Measurements from ENCODE around the gene SPR. TPM values are rescaled to one million over a fixed set of nuclear protein-coding genes. Genes with fewer than 3 reads are reported as not detected.

The SPR gene
- total RNA-seq, 3 donors from 2014 or later (not counting 1 experiment from before 2014, with no cell fraction given), result 0.16 to 1.7 (median 0.34) TPM

DNA sequence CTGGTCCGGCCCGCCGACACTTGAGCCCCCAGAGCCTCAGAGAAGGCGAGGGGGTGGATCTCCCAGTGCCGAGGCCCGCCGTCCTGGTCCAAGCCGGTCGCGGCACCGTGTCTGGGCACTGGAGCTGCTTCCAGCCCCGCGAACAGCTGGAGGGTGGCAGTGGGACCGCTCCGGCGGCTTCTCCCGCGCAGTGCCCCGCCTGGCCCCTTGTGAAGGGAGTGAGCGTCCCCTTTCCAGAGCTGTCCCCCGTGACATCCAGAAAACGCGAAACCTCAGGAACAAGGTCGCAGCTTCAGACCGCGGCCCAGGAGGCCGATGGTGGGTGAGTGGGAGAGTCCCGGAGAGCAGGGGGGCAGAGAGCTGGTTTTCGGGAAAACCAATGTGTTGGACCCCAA lies 29.5 kb downstream of the SPR start:
- TF ChIP-seq CTCF (IDR thresholded peaks at IDR 0.05), result no peak
- H3K4me1 ChIP-seq (ENCODE audit: control insufficient read depth, insufficient read depth, low read length), result peaks cover 46% of the 10 kb centered on the region
- no peaks in the 10 kb centered on the region for H3K36me3 ChIP-seq (ENCODE audit: control insufficient read depth, insufficient read depth, low read length)
- 3% methylated on average over 29 of the region's 29 CpGs for WGBS (ENCODE audit: insufficient coverage)
- Mint-ChIP-seq H3K9me3 (no peaks in the 10 kb centered on the region), H3K4me3 (peak overlapping the region; percentile 86), H3K4me1 (peaks cover 6 to 47% of the 10 kb centered on the region in 2 donors), H3K27me3 (ENCODE audit: low read depth in 2 of 2) (peaks cover 52 to 67% of the 10 kb centered on the region in 2 donors), H3K27ac (no peak overlapping the region), H3K36me3 (no peaks in the 10 kb centered on the region)
- H3K27me3 ChIP-seq (ENCODE audit: control insufficient read depth, insufficient read depth, low read length), result peaks cover 79% of the 10 kb centered on the region
- intact Hi-C loops (cut with micrococcal nuclease), result no loop called here
- ATAC-seq (peak in 1 of 3 donors; percentile 10), DNase-seq (peak in 1 of 2 donors; percentile 16)
- peak overlapping the region; percentile 32 for H3K4me3 ChIP-seq (ENCODE audit: low read length)
- no peak overlapping the region for H3K27ac ChIP-seq (ENCODE audit: low read length)
- H3K9me3 ChIP-seq (ENCODE audit: control insufficient read depth, insufficient read depth, low read length), result no peaks in the 10 kb centered on the region

DNA sequence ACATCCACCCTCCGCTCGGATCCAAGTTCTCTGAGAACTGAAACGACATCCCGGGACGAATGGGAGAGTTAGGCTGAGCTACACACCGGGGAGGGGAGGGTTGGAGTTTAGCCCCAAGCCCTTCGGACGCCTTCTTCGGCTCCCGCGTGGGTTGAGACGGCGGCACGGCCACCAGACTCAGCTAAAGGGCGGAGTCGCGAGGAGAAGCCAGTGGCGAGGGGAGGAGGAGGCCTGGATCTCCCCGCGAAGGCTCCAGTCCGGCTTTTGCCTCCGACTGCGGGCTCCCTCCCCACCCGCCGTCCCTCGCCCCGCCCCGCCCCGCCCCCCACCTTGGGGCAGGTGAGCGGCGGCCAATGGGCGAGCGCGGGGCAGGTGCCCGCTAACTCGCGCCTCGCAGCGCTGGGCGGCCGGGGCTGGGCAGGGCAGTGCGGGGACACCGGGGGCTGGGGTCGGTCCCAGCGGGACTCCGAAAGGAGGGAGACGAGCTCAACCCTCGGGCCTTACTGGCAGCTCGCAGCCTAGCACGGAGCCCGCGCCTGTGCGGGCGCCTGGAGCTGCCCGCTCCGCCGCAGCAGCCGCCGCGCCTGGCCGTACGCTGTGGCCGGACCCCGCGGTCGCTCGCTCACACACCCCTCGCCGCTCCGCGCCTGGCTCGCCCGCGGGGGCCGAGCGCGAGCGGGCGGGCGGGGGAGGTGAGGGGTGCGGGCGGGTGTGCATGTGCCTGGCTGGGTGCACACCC lies 30.1 kb downstream of the SPR start, which contains the start of gene EMX1:
Gene EMX1, plus strand, starts transcription at position 382 of the 739 bp plus-strand sequence. Its CDS starts 334 bp downstream, at position 716.
- H3K27me3 Mint-ChIP-seq (ENCODE audit: low read depth in 2 of 2), result peaks cover 52 to 67% of the 10 kb centered on the region in 2 donors
- DNase-seq, result peak in 1 of 2 donors; percentile 60
- WGBS (ENCODE audit: insufficient coverage), result 1% methylated on average over 81 of the region's 82 CpGs
- H3K4me3 Mint-ChIP-seq, result peak within 1 kb of the TSS; percentile 86
- no peaks in the 10 kb centered on the region for H3K9me3 Mint-ChIP-seq
- Histone ChIP-seq H3K4me3 (ENCODE audit: low read length) (peak within 1 kb of the TSS; percentile 32), H3K9me3 (ENCODE audit: control insufficient read depth, insufficient read depth, low read length) (no peaks in the 10 kb centered on the region), H3K36me3 (ENCODE audit: control insufficient read depth, insufficient read depth, low read length) (no peaks in the 10 kb centered on the region), H3K4me1 (ENCODE audit: control insufficient read depth, insufficient read depth, low read length) (peaks cover 46% of the 10 kb centered on the region), H3K27ac (ENCODE audit: low read length) (no peak within 1 kb of the TSS), H3K27me3 (ENCODE audit: control insufficient read depth, insufficient read depth, low read length) (peaks cover 79% of the 10 kb centered on the region)
- peak within 1 kb of the TSS in 1 of 2 donors; percentile 39 for H3K27ac Mint-ChIP-seq
- H3K4me1 Mint-ChIP-seq, result peaks cover 6 to 47% of the 10 kb centered on the region in 2 donors
- no peaks in the 10 kb centered on the region for H3K36me3 Mint-ChIP-seq
- intact Hi-C loops (cut with micrococcal nuclease), result no loop called here
- peak; percentile 41 to 54 (median 54) for ATAC-seq
- no peak for TF ChIP-seq CTCF (IDR thresholded peaks at IDR 0.05)

GRCh38 chr2:72917877-72918553 lies 30.8 kb downstream of the SPR start:
- peaks cover 81% of the 10 kb centered on the region for H3K27me3 ChIP-seq (ENCODE audit: control insufficient read depth, insufficient read depth, low read length)
- intact Hi-C loops (cut with micrococcal nuclease), result no loop called here
- Mint-ChIP-seq H3K9me3 (no peaks in the 10 kb centered on the region), H3K27me3 (ENCODE audit: low read depth in 2 of 2) (peaks cover 54 to 70% of the 10 kb centered on the region in 2 donors), H3K4me1 (peaks cover 6 to 47% of the 10 kb centered on the region in 2 donors), H3K36me3 (no peaks in the 10 kb centered on the region), H3K4me3 (peak overlapping the region; percentile 79), H3K27ac (no peak overlapping the region)
- ATAC-seq (peak in 2 of 3 donors; percentile 10 to 16), DNase-seq (peak in 1 of 2 donors; percentile 35)
- peaks cover 46% of the 10 kb centered on the region for H3K4me1 ChIP-seq (ENCODE audit: control insufficient read depth, insufficient read depth, low read length)
- no peak overlapping the region for H3K4me3 ChIP-seq (ENCODE audit: low read length)
- H3K9me3 ChIP-seq (ENCODE audit: control insufficient read depth, insufficient read depth, low read length), result no peaks in the 10 kb centered on the region
- H3K36me3 ChIP-seq (ENCODE audit: control insufficient read depth, insufficient read depth, low read length), result no peaks in the 10 kb centered on the region
- no peak for TF ChIP-seq CTCF (IDR thresholded peaks at IDR 0.05)
- WGBS (ENCODE audit: insufficient coverage), result 2% methylated on average over 89 of the region's 89 CpGs
- H3K27ac ChIP-seq (ENCODE audit: low read length), result no peak overlapping the region
